CD4-positive, alpha-beta T cell treated with Interferon alpha-2 for 1 hour (primary cell): Measurements from ENCODE around the gene AGBL3.
A peak's percentile ranks its signal among the peaks of the same experiment; 100 is the strongest.

Experiments
- DNase-seq, 2 donors: peaks; one replicate each; pipeline ENCODE4 v3.0.0-alpha.2; 2020 to 2022

The AGBL3 gene

DNA sequence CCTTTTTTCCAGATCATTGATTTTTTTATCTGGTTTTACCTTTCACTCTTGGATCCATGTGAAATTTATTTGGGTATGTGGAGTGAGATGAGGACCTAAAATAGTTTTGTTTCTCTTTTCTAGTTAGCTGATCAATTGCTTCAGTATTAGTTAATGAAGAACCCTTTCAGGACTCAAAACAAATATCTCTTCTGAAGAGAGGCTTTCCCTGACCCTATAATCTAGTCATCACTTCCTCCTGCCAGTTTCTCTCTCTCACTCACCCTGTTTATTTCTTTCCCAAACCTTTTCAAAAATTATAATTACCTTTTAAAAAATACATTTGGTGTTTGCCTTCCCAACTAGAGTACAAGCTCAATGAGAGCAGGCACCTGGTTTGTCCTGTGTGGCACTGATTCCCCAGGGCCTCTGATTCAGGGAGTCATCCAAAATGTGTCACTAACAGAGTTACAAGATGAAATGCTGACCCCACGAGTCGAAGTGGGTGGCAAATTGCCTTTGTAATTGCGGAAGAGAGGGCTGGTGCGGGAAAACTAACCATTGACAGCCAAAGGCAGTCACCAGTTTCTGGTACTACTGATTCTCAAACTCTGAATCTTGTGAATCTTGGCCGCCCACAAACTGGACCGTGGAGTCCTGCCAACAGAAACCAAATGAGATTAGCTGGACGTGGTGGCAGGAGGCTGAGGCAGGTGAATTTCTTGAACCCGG, 163.9 kb downstream of the AGBL3 start:
- no peak for DNase-seq

DNA sequence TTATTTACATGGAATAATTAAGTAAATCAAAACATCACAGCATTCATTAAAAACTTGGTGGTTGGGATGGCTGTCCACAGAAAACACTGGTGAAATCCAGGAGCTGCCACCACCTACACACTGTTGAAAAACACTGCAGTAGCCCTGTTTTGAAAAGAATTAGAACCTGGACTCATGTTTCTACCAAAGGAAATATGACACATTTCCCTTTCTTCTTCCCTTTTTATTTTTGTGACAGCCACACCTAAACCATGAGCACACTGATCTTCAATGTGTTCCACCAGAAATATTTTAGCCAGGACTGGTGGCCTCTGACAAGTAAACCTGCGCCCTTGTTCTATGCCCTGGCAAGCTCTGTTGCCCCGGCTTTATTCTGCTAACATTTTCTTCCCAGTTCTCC, 164.8 kb downstream of the AGBL3 start:
- DNase-seq: no peak

DNA sequence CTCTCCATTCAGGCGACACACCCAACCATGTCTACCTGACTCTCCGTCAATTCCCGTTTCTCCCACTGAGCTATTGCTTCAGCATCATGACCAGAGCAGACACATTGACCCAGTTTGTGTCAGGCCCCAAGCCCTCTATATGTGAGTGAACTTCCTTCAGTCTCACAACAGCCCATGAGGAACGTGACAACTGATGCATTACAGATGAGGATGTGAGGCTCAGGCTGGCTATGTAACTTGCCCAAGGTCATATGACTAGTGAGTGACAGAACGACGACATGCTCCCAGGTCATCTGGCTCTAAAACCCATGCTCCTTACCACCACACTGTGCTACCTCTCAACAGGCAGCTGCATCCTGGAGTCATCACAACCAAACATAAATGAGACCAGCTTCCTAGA, 165.2 kb downstream of the AGBL3 start:
- peak in 1 of 2 donors; percentile 60 for DNase-seq

DNA sequence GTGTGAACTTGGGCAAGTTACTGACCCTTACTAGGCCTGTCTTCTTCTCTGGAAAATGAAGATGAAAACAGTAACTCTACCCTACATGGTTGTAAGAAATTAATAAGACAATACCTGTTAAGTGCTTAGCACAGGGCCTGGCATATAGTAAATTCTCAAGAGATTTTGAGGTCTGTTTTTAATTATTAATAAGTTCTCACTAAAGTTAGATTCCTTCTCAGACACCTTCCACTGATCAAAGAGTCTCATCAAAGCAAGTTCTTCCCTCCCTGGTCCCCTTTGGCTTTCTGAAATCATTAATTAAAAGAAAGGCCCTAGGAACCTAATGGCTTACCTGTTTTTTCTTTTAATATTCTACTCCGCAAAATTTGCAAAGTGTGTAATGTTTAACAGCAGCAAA, 166.1 kb downstream of the AGBL3 start:
- DNase-seq: no peak

DNA sequence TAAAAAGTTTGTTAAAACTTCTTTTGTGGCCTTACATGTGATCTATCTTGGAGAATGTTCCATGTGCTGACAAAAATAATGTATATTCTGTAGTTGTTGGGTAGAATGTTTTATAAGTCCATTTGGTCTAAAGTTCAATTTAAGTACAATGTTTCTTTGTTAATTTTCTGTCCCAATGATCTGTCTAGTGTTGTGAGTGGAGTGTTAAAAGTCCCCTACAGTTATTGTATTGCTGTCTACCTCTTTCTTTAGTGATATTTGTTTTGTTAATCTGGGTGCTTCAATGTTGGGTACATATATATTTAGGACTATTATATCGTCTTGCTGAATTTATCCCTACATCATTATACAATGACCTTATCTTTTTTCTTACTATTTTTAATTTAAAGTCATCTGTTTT, 168.4 kb downstream of the AGBL3 start:
- DNase-seq: no peak

DNA sequence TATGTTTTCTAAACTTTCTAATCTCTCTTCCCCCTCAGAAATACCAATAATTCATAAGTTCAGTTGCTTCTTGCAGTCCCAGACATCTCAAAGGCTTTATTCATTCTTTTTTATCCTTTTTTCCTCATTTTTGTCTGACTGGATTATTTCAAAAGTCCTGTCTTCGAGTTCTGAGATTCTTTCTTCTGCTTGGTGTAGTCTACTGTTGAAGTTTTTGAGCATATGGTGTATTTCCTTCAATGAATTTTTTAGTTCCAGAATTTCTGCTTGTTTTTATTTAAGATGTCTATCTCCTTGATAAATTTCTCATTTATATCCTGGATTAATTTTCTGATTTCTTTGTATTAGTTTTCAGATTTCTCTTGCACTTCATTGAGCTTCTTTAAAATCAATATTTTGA, 170.0 kb downstream of the AGBL3 start:
- DNase-seq: no peak

DNA sequence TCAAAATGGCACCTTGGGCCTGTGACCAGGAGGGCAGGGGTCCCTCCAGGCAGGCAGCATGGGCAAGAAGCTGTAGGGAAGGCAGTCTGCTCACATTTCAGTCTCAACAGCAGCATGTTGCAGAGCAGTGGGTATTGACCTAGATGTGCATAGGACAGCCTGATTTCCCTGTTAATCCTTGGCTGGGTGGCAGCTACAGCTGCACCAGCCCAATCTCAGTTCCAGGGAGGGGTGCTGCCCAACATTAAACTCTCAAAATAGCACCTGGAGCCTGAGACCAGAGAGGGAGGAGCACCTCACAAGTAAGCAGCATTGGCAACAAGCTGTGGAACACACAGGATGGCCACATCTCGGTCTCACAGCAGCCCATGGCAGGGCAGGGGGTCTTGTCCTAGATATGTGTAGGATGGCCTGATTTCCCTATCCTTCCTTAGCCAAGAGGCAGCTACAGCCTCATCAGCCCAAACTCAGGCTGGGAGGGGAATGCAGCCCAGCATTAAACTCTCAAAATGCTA, 171.9 kb downstream of the AGBL3 start:
- no peak for DNase-seq

DNA sequence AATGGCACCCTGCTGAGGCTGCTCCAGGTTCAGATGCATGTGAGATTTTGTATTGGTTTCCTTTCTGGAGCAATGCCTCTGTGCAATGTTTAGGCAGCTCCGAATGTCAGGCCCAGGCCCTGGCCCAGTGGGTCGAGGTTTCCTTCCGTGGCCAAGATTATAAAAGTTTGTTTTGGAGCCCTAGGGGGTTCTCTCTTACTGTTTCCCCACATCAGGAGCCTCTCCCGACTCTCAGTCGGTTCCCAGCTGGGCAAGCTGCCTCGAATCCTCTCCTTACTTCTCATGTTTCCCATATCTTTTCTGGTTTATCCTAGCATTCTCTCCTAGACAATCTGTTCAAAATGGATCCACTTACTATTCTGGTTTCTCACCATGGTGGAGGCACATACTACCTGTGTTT, 172.6 kb downstream of the AGBL3 start:
- no peak for DNase-seq

DNA sequence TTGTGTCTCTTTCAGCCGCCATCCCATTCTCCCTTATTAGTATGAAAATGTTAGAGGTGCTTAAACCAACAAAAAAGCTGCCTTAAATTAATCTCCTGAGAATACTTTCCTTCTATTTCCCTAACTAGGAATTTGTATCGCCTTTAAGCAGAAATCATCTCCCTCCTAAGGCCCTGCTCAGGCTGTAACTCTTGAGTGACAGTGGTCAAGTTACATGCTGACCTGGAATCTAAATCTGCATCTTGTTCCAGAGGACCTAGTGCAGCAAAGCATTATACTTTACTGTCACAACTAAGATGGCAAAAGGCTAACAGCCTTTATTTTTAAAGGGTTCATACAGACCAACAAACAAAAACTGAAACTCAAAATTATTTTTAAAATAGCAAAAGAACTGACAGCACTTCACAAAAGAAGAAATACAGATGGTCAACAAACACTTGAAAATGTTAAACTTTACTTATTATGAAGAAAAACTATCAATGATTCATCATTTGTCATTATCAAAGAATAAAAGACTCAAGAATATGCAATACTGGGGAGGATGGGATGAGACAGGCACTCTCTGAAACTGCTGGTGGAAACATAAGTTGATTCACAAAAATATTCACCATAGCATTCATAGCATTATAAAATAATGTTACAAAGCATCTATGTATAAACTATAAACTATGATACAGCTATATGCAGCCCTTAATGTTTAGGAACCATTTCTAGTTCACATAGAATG, 173.2 kb downstream of the AGBL3 start:
- no peak for DNase-seq

DNA sequence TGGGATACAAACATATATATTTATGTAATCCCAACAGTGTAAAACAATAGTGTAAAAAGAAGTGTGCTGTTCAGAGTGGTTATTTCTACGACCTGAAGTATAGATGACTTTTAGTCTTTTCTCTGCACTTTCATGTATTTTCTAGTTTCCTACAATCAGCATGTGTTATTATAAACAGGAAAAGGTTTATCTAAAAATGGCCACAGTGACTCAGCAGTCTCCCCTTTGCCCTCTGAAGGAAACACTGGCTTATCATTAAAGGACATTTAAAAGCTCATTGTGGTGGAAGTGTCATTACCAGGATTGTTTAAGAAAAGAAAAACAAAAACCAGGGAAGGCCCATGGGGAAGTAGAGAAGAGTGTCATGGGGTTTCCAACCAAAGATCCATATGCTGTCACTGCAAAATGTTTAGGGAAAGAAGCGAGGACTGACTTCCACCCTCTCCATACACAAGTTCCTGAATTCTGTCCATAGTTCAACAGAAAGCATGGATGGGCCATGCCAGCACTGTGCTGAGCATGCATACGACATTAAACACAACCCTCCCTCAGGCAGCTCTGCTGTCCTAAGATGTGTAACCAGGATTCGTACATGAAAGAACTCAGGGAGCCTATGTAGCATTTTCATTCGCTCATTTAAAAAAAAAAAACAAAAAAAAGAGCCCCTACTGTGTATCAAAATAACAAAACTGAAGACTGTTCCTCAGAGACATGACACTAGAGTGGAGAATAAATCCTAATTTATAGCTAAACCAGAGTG, 174.0 kb downstream of the AGBL3 start:
- DNase-seq: peak in 1 of 2 donors; percentile 42

DNA sequence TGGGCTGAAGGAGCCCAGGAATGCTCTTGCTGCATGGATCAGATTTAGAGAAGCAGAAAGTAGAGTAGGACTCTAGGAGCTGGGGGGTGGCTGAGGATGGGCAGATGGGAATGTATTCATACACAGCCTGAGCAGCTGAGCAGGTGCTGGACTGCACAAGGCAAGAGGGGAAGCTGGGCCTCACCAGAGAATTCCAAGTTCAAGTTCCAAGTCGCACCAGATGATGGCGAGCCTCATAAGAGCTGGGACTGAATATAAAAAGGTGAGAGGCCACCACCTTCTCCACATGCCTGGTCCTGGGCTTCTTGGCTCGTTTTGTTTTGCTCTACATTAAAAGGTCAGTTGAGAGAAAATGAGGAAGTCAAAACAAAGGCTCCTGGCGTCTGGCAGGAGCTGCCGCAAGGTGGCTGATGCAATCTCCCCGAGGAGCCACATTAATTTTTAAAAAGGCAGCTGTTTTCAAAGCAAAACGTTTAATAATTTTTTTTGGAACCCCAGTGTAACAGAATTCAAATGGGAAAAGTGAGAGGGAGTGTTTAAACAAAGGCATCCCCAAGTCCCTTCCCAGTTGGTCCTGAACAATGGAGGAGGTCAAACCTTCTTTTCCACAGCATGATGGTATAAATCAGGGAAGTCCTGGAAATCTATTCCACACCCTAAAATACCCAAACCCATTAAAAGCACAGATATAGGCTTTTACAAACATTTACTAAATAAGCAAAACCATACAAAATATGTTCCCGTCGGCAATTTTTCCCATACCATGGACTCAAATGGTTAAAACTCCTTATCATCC, 174.7 kb downstream of the AGBL3 start:
- no peak for DNase-seq

DNA sequence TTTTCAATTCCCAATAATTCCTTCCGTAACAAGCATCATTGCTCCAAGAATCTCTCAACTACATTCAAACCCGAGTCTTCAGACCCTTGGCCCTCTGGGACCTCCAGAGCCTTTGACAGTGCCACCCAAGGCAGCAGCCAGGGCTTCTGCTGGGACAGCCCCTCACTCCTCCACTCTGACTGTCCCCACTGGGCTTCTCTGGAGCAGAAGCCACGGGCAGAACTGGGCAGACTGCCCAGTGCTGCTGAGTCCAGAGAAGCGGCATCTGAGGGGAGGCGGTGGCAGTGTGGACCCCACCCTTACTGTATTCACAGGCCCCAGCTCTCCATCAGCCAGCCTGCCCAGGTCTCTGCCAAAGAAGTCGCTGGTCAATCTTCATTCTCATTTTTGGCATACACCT, 175.4 kb downstream of the AGBL3 start:
- DNase-seq: no peak

DNA sequence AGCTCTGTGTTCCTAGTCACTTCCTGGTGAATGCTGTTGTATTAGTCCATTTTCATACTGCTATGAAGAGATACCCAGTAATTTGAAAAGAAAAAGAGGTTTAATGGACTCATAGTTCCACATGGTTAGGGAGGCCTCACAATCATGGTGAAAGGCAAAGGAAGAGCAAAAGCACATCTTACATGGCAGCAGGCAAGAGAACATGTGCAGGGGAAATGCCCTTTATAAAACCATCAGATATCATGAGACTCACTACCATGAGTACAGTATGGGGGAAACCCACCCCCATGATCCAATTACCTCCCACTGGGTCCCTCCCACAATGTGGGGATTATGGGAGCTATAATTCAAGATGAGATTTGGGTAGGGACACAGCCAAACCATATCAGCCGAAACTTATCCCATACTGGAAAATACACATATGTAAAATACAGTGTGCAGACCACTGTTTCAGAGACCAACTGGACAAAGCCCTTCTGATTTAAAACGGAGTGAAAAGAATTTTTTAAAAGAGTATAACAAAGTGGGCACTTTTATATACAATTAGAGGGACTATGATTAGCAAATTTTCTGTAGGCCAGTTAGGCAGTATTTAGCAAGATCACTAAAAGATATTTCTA, 176.2 kb downstream of the AGBL3 start:
- no peak for DNase-seq

DNA sequence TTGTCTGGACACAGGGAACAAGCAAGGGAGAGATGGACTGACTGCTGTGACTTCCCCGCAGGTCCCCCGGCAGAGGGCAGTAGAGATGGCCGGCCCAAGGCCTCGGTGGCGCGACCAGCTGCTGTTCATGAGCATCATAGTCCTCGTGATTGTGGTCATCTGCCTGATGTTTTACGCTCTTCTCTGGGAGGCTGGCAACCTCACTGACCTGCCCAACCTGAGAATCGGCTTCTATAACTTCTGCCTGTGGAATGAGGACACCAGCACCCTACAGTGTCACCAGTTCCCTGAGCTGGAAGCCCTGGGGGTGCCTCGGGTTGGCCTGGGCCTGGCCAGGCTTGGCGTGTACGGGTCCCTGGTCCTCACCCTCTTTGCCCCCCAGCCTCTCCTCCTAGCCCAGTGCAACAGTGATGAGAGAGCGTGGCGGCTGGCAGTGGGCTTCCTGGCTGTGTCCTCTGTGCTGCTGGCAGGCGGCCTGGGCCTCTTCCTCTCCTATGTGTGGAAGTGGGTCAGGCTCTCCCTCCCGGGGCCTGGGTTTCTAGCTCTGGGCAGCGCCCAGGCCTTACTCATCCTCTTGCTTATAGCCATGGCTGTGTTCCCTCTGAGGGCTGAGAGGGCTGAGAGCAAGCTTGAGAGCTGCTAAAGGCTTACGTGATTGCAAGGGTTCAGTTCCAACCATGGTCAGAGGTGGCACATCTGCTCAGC, 178.2 kb downstream of the AGBL3 start:
- no peak for DNase-seq

DNA sequence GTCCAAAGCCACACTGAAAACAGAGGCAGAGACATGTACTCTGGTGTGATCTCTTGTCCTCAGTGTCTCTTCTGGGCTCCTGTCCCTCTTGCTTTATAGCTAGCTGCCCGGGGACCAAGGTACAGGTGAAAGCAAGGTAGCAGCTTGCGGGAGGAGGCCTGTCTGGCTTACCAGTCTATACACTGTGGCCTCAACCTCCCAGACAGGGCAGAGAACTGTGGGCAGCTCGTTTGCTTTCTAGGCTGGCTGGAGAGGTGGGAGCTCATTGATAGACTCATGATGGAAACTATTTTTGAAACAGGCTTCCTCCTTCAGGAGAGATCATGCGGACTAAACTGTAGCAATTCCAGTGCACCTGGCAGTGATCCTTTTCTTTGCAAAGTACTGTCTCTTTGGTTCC, 179.6 kb downstream of the AGBL3 start:
- DNase-seq: no peak

DNA sequence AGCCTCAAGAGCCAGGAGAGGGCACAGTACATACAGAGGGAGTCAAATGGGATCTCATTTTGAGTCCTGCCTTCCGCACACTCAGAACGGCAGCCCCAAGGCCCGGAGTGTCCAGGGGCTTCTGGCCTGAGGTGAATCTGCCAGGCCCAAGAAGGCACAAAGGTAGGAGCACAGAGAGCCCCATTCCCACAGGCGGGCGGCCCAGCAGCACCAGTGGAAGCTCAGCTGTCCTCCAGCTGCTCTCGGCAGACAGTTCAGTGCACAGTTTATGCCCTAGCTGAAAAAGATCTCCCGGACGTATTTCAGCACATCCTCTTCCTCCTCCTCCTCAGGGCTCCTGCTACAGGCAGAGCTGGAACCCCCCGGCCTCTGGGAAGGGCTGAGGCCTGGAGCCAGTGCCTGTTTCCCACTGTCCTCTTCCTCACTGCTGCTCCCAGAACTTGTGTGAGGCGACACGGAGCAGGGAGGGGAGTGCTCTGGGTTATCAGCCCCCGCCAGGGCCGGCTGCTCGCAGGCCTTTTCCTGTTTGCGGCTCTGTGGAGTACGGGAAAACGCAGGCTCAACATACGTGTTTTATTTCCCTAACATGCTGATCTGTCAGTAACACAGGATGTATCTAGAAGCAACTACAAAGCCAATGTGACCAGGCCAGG, 180.2 kb downstream of the AGBL3 start:
- no peak for DNase-seq

DNA sequence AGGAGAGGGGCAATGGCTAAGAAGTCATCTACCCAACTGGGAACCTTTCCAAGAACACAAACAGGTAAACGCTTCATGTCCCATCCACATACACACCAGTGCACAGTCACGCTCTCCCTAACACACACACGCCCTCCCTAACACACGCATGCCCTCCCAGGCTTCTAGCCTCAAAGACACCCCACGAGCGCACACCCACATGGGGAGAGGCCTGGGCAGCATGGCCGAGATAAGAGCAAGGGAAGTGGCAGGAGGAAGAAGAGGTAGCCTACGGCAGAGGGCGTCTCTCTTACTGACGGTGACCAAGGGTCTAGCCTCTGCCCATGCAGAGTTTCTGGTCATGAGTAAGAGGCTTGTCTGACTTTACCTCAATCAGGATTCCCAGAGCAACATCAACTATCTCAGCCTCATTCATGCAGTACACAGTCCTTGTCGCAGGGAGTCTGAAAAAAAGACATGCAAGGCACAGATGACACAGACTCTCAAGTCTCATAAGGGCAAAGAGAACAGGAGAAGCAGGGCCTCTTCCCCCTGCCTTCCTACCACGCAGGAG, 181.1 kb downstream of the AGBL3 start:
- no peak for DNase-seq

DNA sequence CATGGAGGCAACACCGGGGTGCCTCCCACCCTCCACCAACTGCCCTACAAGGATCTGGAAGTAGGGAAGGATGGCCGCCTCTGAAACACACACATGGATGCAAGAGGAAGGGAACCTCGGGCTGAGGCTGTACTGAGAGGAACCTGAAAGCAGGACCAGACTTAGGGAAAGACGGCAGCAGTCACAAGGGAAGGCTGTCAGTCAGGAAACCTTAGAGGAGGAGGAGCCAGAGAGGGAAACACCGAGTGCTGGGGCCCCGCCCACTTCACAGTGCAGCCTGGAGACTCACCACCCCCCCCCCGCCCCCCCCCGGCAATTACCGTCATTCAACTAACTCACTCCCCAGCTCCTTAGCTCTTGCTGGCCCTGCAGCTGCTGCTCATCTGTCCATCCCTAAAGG, 181.7 kb downstream of the AGBL3 start:
- peak; percentile 60 to 61 for DNase-seq

DNA sequence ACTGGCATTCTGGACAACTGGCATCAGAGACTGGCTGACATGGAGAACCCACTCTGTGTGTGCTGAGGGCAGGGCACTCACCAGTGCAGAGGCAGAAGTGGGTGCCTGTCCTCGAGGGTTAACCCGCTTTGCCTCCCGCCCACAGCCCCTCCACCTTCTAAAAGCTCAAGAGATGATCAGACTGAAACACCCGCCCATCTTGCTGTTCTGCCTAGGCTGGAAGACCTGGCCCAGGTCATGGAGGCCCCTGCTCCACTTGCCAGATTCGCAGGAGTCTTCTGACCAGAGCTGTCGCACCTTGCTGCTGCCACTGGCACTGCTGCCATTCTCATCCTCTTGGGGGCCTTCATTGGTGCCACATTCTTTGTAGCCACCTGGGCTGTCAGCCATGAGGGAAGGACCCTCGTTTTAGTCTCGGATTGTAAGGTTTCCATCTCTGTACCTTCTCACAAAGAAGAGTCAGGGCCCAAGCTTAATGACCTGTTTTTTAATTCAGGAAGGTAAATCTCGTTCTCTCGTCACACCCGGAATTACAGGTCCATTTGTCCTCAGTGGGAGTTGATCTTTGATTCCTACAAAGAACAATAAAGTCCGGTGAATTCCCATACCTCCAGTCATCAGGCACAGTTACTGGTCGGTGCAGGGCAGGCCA, 182.3 kb downstream of the AGBL3 start:
- no peak for DNase-seq
